ENCODE measurements around the gene CT55. TPM values are rescaled to one million over a fixed set of nuclear protein-coding genes. Genes with fewer than 3 reads are reported as not detected.

Gene CT55
- polyA plus RNA-seq, 1 donor from 2014 or later, result 2.1 TPM

DNA sequence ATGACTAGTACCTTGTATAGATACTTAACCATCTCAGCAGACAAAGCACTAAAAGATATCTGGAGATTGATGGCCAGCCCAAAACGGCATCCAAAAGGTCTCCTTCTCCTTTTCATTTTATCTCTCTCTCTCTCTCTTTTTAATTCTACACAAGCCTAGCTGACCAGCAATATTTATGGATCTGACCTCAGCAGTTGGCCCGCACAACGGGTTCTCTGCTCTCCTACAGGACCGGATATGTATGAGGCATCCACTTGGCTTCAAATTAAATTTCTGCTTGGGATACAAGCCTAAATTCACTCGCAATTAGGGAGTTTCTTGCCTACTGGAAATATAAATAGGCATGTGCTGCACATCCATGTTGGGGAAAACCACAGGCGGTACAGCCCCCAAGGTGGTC is 22.5 kb upstream of the CT55 start:
- Histone ChIP-seq H3K9me3 (ENCODE audit: low read length) (no peaks in the 10 kb centered on the region), H3K9me2 (ENCODE audit: insufficient read depth, low read length) (no peaks in the 10 kb centered on the region), H3F3A (ENCODE audit: insufficient read depth, low read length, poor library complexity, severe bottlenecking) (no peaks in the 10 kb centered on the region), H3K36me3 (ENCODE audit: insufficient read depth, low read length) (no peaks in the 10 kb centered on the region), H3K27ac (ENCODE audit: low read length) (no peak overlapping the region), H3K4me3 (ENCODE audit: low read length) (no peak overlapping the region), H4K20me1 (ENCODE audit: insufficient read depth) (no peaks in the 10 kb centered on the region), H3K9ac (ENCODE audit: low read length) (no peak overlapping the region), H3K79me2 (replicated peaks; ENCODE audit: insufficient read depth, low read length) (no peaks in the 10 kb centered on the region), H2AFZ (ENCODE audit: low read depth, low read length) (no peak overlapping the region), H3K27me3 (ENCODE audit: insufficient read depth, low read depth, low read length) (no peaks in the 10 kb centered on the region), H3K4me2 (ENCODE audit: low read length) (no peak overlapping the region)
- TF ChIP-seq, protein P1, sequence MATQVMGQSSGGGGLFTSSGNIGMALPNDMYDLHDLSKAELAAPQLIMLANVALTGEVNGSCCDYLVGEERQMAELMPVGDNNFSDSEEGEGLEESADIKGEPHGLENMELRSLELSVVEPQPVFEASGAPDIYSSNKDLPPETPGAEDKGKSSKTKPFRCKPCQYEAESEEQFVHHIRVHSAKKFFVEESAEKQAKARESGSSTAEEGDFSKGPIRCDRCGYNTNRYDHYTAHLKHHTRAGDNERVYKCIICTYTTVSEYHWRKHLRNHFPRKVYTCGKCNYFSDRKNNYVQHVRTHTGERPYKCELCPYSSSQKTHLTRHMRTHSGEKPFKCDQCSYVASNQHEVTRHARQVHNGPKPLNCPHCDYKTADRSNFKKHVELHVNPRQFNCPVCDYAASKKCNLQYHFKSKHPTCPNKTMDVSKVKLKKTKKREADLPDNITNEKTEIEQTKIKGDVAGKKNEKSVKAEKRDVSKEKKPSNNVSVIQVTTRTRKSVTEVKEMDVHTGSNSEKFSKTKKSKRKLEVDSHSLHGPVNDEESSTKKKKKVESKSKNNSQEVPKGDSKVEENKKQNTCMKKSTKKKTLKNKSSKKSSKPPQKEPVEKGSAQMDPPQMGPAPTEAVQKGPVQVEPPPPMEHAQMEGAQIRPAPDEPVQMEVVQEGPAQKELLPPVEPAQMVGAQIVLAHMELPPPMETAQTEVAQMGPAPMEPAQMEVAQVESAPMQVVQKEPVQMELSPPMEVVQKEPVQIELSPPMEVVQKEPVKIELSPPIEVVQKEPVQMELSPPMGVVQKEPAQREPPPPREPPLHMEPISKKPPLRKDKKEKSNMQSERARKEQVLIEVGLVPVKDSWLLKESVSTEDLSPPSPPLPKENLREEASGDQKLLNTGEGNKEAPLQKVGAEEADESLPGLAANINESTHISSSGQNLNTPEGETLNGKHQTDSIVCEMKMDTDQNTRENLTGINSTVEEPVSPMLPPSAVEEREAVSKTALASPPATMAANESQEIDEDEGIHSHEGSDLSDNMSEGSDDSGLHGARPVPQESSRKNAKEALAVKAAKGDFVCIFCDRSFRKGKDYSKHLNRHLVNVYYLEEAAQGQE (IDR thresholded peaks at IDR 0.05; ENCODE audit: borderline replicate concordance), result no peak
- no peak for TF ChIP-seq TAF1 (IDR thresholded peaks at IDR 0.05; ENCODE audit: low read depth)
- no peak for TF ChIP-seq EP300 (conservative IDR thresholded peaks at IDR 0.05; ENCODE audit: poor library complexity, severe bottlenecking)
- no peak for TF ChIP-seq POLR2AphosphoS5 (IDR thresholded peaks at IDR 0.05)
- no peak for TF ChIP-seq RAD21 (conservative IDR thresholded peaks at IDR 0.05)
- no peak for TF ChIP-seq EZH2 (IDR thresholded peaks at IDR 0.05; ENCODE audit: borderline replicate concordance, insufficient read depth, low read length, poor library complexity, severe bottlenecking)
- TF ChIP-seq MXI1 (conservative IDR thresholded peaks at IDR 0.05; ENCODE audit: poor library complexity, severe bottlenecking), result no peak
- TF ChIP-seq, protein P2, sequence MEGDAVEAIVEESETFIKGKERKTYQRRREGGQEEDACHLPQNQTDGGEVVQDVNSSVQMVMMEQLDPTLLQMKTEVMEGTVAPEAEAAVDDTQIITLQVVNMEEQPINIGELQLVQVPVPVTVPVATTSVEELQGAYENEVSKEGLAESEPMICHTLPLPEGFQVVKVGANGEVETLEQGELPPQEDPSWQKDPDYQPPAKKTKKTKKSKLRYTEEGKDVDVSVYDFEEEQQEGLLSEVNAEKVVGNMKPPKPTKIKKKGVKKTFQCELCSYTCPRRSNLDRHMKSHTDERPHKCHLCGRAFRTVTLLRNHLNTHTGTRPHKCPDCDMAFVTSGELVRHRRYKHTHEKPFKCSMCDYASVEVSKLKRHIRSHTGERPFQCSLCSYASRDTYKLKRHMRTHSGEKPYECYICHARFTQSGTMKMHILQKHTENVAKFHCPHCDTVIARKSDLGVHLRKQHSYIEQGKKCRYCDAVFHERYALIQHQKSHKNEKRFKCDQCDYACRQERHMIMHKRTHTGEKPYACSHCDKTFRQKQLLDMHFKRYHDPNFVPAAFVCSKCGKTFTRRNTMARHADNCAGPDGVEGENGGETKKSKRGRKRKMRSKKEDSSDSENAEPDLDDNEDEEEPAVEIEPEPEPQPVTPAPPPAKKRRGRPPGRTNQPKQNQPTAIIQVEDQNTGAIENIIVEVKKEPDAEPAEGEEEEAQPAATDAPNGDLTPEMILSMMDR (IDR thresholded peaks at IDR 0.05; ENCODE audit: poor library complexity, severe bottlenecking), result no peak

DNA sequence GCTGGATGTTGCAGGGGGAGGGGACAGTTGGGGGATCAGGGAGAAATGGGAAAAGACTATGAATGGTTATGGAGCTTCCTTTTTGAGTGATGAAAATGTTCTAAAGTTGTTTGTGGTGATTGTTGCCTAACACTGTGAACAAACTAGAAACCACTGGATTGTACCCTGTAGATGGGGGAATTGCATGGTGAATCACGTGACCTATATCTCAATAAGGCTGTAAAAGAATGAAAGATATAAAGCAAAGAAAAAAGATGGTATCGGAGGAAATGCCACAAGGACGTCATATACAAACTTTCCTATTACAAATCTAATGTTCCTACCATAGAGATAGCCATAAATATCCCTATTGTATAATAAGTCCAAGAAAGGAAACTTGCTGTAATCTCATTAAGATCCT is 20.6 kb upstream of the CT55 start:
- Histone ChIP-seq H2AFZ (ENCODE audit: low read depth, low read length) (no peak overlapping the region), H3K36me3 (ENCODE audit: insufficient read depth, low read length) (no peaks in the 10 kb centered on the region), H3K9me3 (ENCODE audit: low read length) (no peaks in the 10 kb centered on the region), H3K4me2 (ENCODE audit: low read length) (no peak overlapping the region), H3K9ac (ENCODE audit: low read length) (no peak overlapping the region), H3K9me2 (ENCODE audit: insufficient read depth, low read length) (no peaks in the 10 kb centered on the region), H3K79me2 (replicated peaks; ENCODE audit: insufficient read depth, low read length) (no peaks in the 10 kb centered on the region), H3K27me3 (ENCODE audit: insufficient read depth, low read depth, low read length) (no peaks in the 10 kb centered on the region), H4K20me1 (ENCODE audit: insufficient read depth) (no peaks in the 10 kb centered on the region), H3F3A (ENCODE audit: insufficient read depth, low read length, poor library complexity, severe bottlenecking) (no peaks in the 10 kb centered on the region), H3K27ac (ENCODE audit: low read length) (no peak overlapping the region), H3K4me3 (ENCODE audit: low read length) (no peak overlapping the region)
- TF ChIP-seq, protein P1 (IDR thresholded peaks at IDR 0.05; ENCODE audit: borderline replicate concordance), result no peak
- TF ChIP-seq TAF1 (IDR thresholded peaks at IDR 0.05; ENCODE audit: low read depth) (no peak), SMC3 (conservative IDR thresholded peaks at IDR 0.05; ENCODE audit: poor library complexity) (no peak), RAD21 (conservative IDR thresholded peaks at IDR 0.05) (no peak), MXI1 (conservative IDR thresholded peaks at IDR 0.05; ENCODE audit: poor library complexity, severe bottlenecking) (no peak), EP300 (conservative IDR thresholded peaks at IDR 0.05; ENCODE audit: poor library complexity, severe bottlenecking) (no peak), POLR2AphosphoS5 (IDR thresholded peaks at IDR 0.05) (no peak), EZH2 (IDR thresholded peaks at IDR 0.05; ENCODE audit: borderline replicate concordance, insufficient read depth, low read length, poor library complexity, severe bottlenecking) (no peak)
- TF ChIP-seq, protein P2 (IDR thresholded peaks at IDR 0.05; ENCODE audit: poor library complexity, severe bottlenecking), result no peak

Measured in neural cell (in vitro differentiated cells).